GM19099 (cell line): Measurements from ENCODE around the gene DYNC1I2.

ENCODE experiments used
- POLR2A ChIP-seq: IDR thresholded peaks from 3 replicates; pipeline ENCODE4 v1.6.1; 2011; ENCODE audit warnings: low read depth; ENCODE audit not compliant: insufficient read length; ENCODE audit errors: extremely low read depth

The DYNC1I2 gene

DNA sequence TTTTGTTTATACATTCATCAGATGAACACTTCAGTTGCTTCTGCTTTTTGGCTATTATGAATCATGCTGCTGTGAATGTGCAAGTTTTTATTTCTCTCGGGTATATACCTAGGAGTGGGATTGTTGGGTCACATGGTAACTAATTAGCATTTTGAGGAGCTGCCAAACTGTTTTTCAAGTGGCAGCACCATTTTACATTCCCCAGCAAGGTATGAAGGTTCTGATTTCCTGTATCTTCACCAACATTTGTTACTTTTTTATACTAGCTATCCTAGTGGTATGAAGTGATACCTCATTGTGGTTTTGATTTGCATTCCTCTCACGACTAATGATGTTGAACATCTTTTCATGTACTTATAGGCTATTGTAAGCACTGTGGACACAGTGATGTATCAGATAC, 53.9 kb downstream of the DYNC1I2 start:
- no peak for TF ChIP-seq POLR2A

DNA sequence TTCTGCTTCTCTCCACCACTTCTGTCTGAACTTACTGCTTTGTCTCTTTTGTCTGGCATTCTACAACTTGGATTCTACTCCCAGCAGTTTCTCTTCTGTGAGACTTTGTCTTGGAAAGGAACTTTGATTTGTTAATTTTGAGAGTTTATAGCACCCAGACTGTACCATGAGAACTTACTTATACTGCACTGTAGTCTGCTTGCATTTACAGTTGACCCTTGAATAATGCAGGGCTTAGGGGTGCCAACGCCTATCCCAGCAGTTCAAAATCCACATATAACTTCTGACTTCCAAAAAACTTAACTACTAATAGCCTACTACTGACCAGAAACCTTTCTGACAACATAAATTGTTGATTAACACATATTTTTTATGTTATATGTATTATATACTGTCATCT, 55.5 kb downstream of the DYNC1I2 start:
- no peak for TF ChIP-seq POLR2A

GRCh38 chr2:171745141-171745540, 57.9 kb downstream of the DYNC1I2 start:
- no peak for TF ChIP-seq POLR2A

DNA sequence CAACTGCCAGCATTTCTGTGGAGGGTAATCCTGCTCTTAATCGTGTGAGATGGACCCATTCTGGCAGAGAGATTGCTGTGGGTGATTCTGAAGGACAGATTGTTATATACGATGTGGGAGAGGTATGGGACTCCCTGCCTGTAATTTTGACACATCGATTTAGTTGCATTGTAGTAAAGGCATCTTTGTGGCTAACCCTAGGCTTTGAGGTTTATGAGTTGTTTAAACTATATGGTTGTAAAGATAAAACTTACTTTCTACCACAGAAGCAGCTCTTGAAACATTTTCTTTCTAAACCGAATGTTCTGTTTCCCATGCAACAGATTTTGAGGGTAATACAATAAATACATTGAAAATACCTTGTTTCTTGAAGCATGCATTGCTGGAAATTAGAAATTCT, 58.5 kb downstream of the DYNC1I2 start:
- TF ChIP-seq POLR2A: no peak

- no peak for TF ChIP-seq POLR2A
Observed at GRCh38 chr2:171747371-171747770, 60.1 kb downstream of the DYNC1I2 start.

DNA sequence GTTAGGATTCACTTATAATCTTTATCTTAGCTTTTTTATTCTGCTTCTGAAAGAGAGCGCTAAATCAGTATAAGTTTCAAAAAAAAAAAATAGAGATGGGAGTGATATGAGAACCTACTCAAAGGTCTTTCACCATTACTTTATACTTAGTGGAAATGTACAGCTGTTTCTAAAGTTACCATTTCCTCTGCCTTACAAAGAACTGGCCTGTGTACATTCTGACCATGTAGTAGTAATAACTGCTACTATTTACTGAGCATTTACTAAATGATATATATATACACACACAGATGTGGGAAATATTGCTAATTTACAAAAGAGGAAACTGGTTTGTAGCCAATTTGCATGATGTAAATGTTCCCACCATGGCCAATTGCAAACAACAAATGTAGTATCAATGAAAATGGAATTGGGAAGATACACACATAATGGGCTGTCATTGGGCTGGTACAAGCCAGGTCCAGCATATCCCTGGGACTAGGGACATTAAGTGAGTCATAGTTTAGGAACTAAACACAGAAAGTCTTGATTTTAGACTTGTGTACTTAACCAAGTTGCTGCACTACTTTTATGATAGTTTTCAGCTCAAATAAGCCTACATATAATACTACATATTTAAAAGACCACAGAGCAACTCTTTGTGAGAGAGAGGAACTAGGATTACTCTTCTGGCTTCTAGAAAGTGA, 67.1 kb downstream of the DYNC1I2 start:
- no peak for TF ChIP-seq POLR2A

DNA sequence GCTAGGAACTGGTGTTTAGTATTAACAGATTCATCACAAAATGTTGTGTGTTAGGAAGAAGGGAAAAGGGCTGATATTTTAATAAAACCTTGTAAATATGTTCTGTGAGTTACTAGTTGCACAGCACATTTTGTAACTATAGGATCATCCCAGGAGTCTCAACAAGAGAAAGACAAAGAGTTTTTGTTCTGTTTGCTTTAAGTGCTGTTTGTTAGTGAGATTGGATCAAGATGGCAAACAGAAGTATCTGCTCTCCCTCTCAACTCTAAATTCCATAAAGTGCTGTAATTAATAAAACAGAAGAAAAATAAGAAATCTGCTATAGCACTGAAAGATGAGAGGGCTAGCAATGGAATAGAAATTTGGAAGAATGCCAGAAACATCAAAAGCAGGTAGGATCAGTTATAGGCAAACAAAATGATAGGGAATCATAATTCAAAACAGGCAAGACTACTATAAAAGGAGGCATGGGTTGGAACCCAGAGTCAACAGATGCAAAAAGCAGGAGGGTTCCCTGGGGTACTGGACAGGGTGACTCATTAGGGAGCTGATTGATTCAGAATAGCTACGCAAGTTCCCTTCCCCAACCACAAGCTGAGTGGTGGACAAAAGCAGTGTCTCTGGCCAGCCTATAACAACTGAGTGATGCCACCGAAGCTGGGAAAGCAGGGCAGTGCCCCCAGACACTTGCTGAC, 75.8 kb downstream of the DYNC1I2 start:
- no peak for TF ChIP-seq POLR2A

DNA sequence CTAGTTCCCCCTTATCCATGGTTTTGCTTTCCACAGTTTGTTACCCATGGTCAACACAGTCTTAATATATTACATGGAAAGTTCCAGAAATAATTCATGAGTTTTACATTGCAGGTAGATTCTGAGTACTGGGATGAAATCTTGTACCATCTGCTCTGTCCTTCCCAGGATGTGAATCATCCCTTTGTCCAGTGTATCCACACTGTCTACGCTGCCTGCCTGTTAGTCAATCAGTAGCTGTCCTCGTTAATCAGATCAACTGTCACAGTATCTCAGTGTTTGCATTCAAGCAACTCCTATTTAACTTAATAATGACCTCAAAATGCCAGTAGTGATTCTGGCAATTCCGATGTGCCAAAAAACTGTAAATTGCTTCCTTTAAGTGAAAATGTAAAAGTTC, 76.3 kb downstream of the DYNC1I2 start:
- no peak for TF ChIP-seq POLR2A

- TF ChIP-seq POLR2A: no peak
Observed at GRCh38 chr2:171771463-171771862, 84.2 kb downstream of the DYNC1I2 start.

GRCh38 chr2:171772373-171772772, 85.1 kb downstream of the DYNC1I2 start:
- TF ChIP-seq POLR2A: no peak

DNA sequence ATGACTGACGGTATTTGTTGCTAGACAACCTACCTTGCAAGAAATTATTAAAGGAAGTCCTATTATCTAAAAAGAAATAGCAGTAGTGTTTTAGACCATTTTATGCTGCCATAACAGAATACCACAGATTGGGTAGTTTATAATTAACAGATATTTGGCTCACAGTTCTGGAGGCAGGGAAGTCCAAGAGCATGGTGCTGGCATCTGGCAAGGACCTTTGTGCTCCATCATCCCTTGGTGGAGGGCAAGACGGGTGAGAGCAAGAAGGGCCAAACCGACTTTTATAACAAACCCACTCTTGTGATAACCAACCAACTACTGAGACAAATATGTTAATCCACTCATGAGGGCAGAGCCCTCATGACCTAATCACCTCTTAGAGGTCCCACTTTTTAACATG, 91.2 kb downstream of the DYNC1I2 start:
- no peak for TF ChIP-seq POLR2A

DNA sequence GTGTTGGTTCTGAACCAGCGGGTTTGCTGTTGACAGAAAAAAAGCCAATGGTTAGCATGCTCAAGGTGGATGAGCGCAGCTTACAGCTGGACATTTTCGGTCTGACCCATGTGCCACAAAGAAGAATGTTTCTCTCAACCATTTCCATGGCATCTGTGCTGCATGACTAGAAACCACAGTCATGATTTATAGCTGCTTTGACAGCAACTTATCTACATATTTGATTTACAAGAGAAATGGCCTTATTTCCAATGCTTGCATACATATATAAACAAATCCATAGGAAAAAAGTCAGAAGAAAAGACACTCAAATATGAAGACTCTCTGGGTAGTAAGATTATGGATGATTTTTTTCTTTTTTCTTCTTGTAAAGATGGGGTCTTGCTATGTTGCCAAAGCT, 98.2 kb downstream of the DYNC1I2 start:
- no peak for TF ChIP-seq POLR2A

- TF ChIP-seq POLR2A: no peak
Observed at GRCh38 chr2:171787333-171788072, 100.2 kb downstream of the DYNC1I2 start.

DNA sequence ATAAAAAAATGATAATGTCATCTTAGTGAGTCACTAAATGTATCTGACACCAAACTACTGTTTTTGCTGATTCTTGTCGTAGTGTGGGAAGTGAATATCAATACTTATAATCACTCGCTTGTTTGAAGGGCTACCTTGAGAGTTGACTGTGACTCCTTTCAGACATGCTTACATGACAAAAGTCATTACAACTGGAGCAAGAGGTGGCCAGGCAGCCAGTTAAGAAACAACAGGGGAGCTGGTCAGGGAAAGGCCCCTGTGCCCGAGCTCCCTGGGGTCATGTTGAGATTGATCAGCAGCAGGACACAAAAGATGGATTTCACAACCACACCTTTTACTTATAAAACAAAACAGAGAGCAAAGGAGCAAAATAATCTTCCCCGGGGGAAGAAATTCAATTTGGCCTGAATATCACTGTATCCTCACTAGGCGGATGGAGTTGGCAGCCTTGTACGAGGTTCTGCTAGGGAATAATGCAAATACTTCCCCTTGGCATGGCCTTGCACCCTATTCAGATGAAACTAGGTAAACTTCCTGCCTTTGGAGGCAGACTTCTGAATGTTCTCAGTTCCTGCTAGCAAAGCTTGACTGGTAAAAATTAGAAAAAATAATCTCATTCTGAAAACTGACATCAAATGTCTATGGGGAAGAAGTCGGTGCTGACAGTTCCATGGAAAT, 101.2 kb downstream of the DYNC1I2 start:
- TF ChIP-seq POLR2A: no peak

GRCh38 chr2:171789956-171790355, 102.7 kb downstream of the DYNC1I2 start:
- no peak for TF ChIP-seq POLR2A
